ENCODE results near the gene VSTM2L. TPM values are rescaled to one million over a fixed set of nuclear protein-coding genes. Genes with fewer than 3 reads are reported as not detected.

VSTM2L gene
- total and polyA plus RNA-seq, 2 of the 13 experiments (the other 11 are each of a cell fraction or from before 2014, with no cell fraction given): not detected

- no peak for DNase-seq (ENCODE audit: low spot score)
- no TSS peak for BruUV-seq (replicated peaks)
These were observed 30.0 kb downstream of the VSTM2L start for GRCh38 chr20:37932919-37933318.

GRCh38 chr20:37933786-37934633 lies 31.1 kb downstream of the VSTM2L start:
- FAIRE-seq: no peak
- intact Hi-C loops (cut with micrococcal nuclease; ENCODE audit: unreplicated experiment): no loop called here
- BruUV-seq (replicated peaks): no TSS peak
- CTCF ChIA-PET (ENCODE audit: low intra/inter-chr PET ratio, low total read pairs): no interaction called here
- H3K9me3 ChIP-seq (ENCODE audit: low read length): no peaks in the 10 kb centered on the region
- H3K9ac ChIP-seq (ENCODE audit: insufficient read depth, low read depth, low read length): no peak overlapping the region
- in situ Hi-C loops (cut with HindIII; ENCODE audit: extremely low pct_ligation_motif_present, low pct_unique_long_range_greater_than_20kb): no loop called here
- H3K27ac ChIP-seq (ENCODE audit: extremely low read length, insufficient read depth, low read length): no peak overlapping the region
- 50% methylated on average over 15 of the region's 15 CpGs for WGBS (ENCODE audit: low lambda C conversion rate)
- no peak for DNase-seq (ENCODE audit: low spot score)
- peaks cover 28 to 68% of the 10 kb centered on the region in 2 experiments for H3K27me3 ChIP-seq (ENCODE audit: control insufficient read depth in 1 of 2, insufficient read depth in 2 of 2, low read length in 2 of 2)
- H3K4me3 ChIP-seq (replicated peaks in 1 of 3; ENCODE audit: insufficient read depth in 1 of 3, low read depth in 2 of 3, low read length in 3 of 3): no peak overlapping the region
- H3K36me3 ChIP-seq (replicated peaks in 1 of 2; ENCODE audit: control insufficient read depth in 1 of 2, insufficient read depth in 2 of 2, low read length in 2 of 2): no peaks in the 10 kb centered on the region
- H4K20me1 ChIP-seq (ENCODE audit: insufficient read depth, low read length): peaks cover 3% of the 10 kb centered on the region; the same call in 1 of the 2 replicates
- no peak overlapping the region for H2AFZ ChIP-seq (ENCODE audit: low read length)
- H3K79me2 ChIP-seq (ENCODE audit: insufficient read depth, low read length): no peaks in the 10 kb centered on the region
- ATAC-seq: no peak
- no peaks in the 10 kb centered on the region for H3K4me1 ChIP-seq (ENCODE audit: insufficient read depth, low read length)
- POLR2A ChIA-PET: no interaction called here
- no peak overlapping the region for H3K4me2 ChIP-seq (ENCODE audit: low read depth, low read length)
- TF ChIP-seq ZNF605 (CRISPR knock-in tag; IDR thresholded peaks at IDR 0.05): no peak
- no peak for TF ChIP-seq TAF15 (IDR thresholded peaks at IDR 0.05; ENCODE audit: low read depth, low read length, poor library complexity, severe bottlenecking)
- peak; percentile 82 for TF ChIP-seq ZMYM3 (CRISPR knock-in tag; IDR thresholded peaks at IDR 0.05)
- peak; percentile 18; the same call in 1 of the 2 replicates for TF ChIP-seq CEBPB (IDR thresholded peaks at IDR 0.05; ENCODE audit: borderline replicate concordance, low read depth, low read length)
- 0 out of 2 replicates have a peak, but pooled peaks have one; percentile 57 for TF ChIP-seq EEA1 (CRISPR knock-in tag; IDR thresholded peaks at IDR 0.05; ENCODE audit: borderline replicate concordance)
- peak; percentile 28; the same call in 1 of the 2 replicates for TF ChIP-seq NR2F6 (IDR thresholded peaks at IDR 0.05)
- TF ChIP-seq NR2F6 (CRISPR knock-in tag; IDR thresholded peaks at IDR 0.05): 0 out of 2 replicates have a peak, but pooled peaks have one; percentile 11
- no peak for TF ChIP-seq KLF6 (CRISPR knock-in tag; IDR thresholded peaks at IDR 0.05)

More at GRCh38 chr20:37932919-37933318, 30.0 kb downstream of the VSTM2L start:
- CTCF ChIA-PET (ENCODE audit: low intra/inter-chr PET ratio, low total read pairs): no interaction called here
- WGBS (ENCODE audit: low lambda C conversion rate): 8% methylated on average over 4 of the region's 4 CpGs
- Histone ChIP-seq H3K27me3 (ENCODE audit: control insufficient read depth in 1 of 2, insufficient read depth in 2 of 2, low read length in 2 of 2) (peaks cover 28 to 69% of the 10 kb centered on the region in 2 experiments), H3K79me2 (ENCODE audit: insufficient read depth, low read length) (no peaks in the 10 kb centered on the region), H3K9me3 (ENCODE audit: low read length) (no peaks in the 10 kb centered on the region), H3K4me1 (ENCODE audit: insufficient read depth, low read length) (no peaks in the 10 kb centered on the region), H2AFZ (ENCODE audit: low read length) (no peak overlapping the region), H3K36me3 (replicated peaks in 1 of 2; ENCODE audit: control insufficient read depth in 1 of 2, insufficient read depth in 2 of 2, low read length in 2 of 2) (no peaks in the 10 kb centered on the region), H3K27ac (ENCODE audit: extremely low read length, insufficient read depth, low read length) (no peak overlapping the region), H3K4me3 (replicated peaks in 1 of 3; ENCODE audit: insufficient read depth in 1 of 3, low read depth in 2 of 3, low read length in 3 of 3) (no peak overlapping the region), H4K20me1 (ENCODE audit: insufficient read depth, low read length) (peaks cover 3% of the 10 kb centered on the region; the same call in 1 of the 2 replicates), H3K9ac (ENCODE audit: insufficient read depth, low read depth, low read length) (no peak overlapping the region), H3K4me2 (ENCODE audit: low read depth, low read length) (no peak overlapping the region)
- no peak for FAIRE-seq
- no peak for ATAC-seq
- POLR2A ChIA-PET: no interaction called here
- in situ Hi-C loops (cut with HindIII; ENCODE audit: extremely low pct_ligation_motif_present, low pct_unique_long_range_greater_than_20kb) (no loop called here), intact Hi-C loops (cut with micrococcal nuclease; ENCODE audit: unreplicated experiment) (no loop called here)
- TF ChIP-seq FOXP1 (IDR thresholded peaks at IDR 0.05) (no peak), FOXP1 (CRISPR knock-in tag; IDR thresholded peaks at IDR 0.05) (no peak), MNT (IDR thresholded peaks at IDR 0.05) (no peak), ZNF33A (CRISPR knock-in tag; IDR thresholded peaks at IDR 0.05; ENCODE audit: borderline replicate concordance) (no peak)

All from HepG2 (cell line).